B cell (primary cell): ENCODE results near the gene C20orf202.

Experiments
- EZH2 ChIP-seq: IDR thresholded peaks from 2 replicates; pipeline ENCODE4 v1.6.1; 2012; ENCODE audit warnings: borderline replicate concordance, low read depth, mild to moderate bottlenecking, moderate library complexity, low read length; ENCODE audit not compliant: insufficient read depth, poor library complexity, severe bottlenecking
- TF ChIP-seq, protein P1 (sequence below): fragments of 200-600 bp; IDR thresholded peaks from one replicate; pipeline ENCODE4 v1.8.0; 2022; ENCODE audit warnings: antibody characterized with exemption, mild to moderate bottlenecking

DNA sequence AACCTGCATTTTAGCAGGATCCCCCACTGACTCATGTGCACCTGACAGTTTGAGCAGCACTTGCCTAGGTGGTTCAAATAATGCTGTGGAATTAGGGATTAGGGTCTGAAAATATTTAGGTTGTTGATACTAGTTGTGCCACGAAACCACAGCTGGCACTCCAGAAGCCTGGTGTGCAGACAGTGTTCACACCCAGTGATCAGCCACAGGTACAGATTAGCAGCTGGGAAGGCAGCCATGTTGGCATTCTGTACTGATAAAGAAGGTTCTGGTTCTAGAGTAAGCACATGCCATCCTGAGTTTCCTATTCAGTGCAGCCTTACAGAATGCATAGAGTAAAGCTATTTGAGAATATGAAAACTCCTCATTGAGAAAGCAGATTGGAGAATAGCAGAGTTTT is 48.6 kb upstream of the C20orf202 start:
- TF ChIP-seq, protein P1, sequence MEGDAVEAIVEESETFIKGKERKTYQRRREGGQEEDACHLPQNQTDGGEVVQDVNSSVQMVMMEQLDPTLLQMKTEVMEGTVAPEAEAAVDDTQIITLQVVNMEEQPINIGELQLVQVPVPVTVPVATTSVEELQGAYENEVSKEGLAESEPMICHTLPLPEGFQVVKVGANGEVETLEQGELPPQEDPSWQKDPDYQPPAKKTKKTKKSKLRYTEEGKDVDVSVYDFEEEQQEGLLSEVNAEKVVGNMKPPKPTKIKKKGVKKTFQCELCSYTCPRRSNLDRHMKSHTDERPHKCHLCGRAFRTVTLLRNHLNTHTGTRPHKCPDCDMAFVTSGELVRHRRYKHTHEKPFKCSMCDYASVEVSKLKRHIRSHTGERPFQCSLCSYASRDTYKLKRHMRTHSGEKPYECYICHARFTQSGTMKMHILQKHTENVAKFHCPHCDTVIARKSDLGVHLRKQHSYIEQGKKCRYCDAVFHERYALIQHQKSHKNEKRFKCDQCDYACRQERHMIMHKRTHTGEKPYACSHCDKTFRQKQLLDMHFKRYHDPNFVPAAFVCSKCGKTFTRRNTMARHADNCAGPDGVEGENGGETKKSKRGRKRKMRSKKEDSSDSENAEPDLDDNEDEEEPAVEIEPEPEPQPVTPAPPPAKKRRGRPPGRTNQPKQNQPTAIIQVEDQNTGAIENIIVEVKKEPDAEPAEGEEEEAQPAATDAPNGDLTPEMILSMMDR = no peak
- TF ChIP-seq EZH2 = no peak
